ENCODE measurements around the gene ARNT2. TPM values are rescaled to one million over a fixed set of nuclear protein-coding genes. Genes with fewer than 3 reads are reported as not detected.

ARNT2 gene
- total and polyA plus RNA-seq, 2 of the 13 experiments (the other 11 are each of a cell fraction or from before 2014, with no cell fraction given): 0.69 to 1.7 TPM

GRCh38 chr15:80482696-80483095, 78.5 kb downstream of the ARNT2 start (continued):
- TF ChIP-seq ZFP62 (CRISPR knock-in tag; IDR thresholded peaks at IDR 0.05) (no peak), ZNF281 (CRISPR knock-in tag; IDR thresholded peaks at IDR 0.05; ENCODE audit: borderline replicate concordance) (no peak), U2AF2 (IDR thresholded peaks at IDR 0.05; ENCODE audit: low read depth, low read length) (no peak), CENPT (CRISPR knock-in tag; IDR thresholded peaks at IDR 0.05; ENCODE audit: low read depth) (no peak), E2F2 (CRISPR knock-in tag; IDR thresholded peaks at IDR 0.05; ENCODE audit: borderline replicate concordance) (no peak), DNMT3B (CRISPR knock-in tag; conservative IDR thresholded peaks at IDR 0.05) (no peak), GZF1 (CRISPR knock-in tag; IDR thresholded peaks at IDR 0.05) (no peak), NONO (IDR thresholded peaks at IDR 0.05) (no peak), NONO (CRISPR knock-in tag; conservative IDR thresholded peaks at IDR 0.05) (no peak), ZXDC (CRISPR knock-in tag; IDR thresholded peaks at IDR 0.05) (no peak), SIX1 (CRISPR knock-in tag; IDR thresholded peaks at IDR 0.05; ENCODE audit: borderline replicate concordance) (no peak), TCF7L2 (IDR thresholded peaks at IDR 0.05; ENCODE audit: low read depth, low read length) (no peak), HOXD1 (CRISPR knock-in tag; IDR thresholded peaks at IDR 0.05) (no peak)
- TF ChIP-seq, protein P1, sequence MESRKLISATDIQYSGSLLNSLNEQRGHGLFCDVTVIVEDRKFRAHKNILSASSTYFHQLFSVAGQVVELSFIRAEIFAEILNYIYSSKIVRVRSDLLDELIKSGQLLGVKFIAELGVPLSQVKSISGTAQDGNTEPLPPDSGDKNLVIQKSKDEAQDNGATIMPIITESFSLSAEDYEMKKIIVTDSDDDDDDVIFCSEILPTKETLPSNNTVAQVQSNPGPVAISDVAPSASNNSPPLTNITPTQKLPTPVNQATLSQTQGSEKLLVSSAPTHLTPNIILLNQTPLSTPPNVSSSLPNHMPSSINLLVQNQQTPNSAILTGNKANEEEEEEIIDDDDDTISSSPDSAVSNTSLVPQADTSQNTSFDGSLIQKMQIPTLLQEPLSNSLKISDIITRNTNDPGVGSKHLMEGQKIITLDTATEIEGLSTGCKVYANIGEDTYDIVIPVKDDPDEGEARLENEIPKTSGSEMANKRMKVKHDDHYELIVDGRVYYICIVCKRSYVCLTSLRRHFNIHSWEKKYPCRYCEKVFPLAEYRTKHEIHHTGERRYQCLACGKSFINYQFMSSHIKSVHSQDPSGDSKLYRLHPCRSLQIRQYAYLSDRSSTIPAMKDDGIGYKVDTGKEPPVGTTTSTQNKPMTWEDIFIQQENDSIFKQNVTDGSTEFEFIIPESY (CRISPR knock-in tag; IDR thresholded peaks at IDR 0.05): no peak
- TF ChIP-seq, protein P2, sequence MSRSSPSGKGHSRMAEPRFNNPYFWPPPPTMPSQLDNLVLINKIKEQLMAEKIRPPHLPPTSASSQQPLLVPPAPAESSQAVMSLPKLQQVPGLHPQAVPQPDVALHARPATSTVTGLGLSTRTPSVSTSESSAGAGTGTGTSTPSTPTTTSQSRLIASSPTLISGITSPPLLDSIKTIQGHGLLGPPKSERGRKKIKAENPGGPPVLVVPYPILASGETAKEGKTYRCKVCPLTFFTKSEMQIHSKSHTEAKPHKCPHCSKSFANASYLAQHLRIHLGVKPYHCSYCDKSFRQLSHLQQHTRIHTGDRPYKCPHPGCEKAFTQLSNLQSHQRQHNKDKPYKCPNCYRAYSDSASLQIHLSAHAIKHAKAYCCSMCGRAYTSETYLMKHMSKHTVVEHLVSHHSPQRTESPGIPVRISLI (CRISPR knock-in tag; IDR thresholded peaks at IDR 0.05; ENCODE audit: borderline replicate concordance): no peak

All from HepG2 (cell line).